Measurements from ENCODE around the gene SIRT7. TPM values are rescaled to one million over a fixed set of nuclear protein-coding genes. Genes with fewer than 3 reads are reported as not detected.

Gene SIRT7
- total RNA-seq, 1 donor from 2014 or later: 32.8 TPM

GRCh38 chr17:81928544-81929252 lies 10.7 kb upstream of the SIRT7 start:
- peak overlapping the region; percentile 56 for H3K27ac ChIP-seq
- intact Hi-C loops (cut with DNase I): no loop called here

DNA sequence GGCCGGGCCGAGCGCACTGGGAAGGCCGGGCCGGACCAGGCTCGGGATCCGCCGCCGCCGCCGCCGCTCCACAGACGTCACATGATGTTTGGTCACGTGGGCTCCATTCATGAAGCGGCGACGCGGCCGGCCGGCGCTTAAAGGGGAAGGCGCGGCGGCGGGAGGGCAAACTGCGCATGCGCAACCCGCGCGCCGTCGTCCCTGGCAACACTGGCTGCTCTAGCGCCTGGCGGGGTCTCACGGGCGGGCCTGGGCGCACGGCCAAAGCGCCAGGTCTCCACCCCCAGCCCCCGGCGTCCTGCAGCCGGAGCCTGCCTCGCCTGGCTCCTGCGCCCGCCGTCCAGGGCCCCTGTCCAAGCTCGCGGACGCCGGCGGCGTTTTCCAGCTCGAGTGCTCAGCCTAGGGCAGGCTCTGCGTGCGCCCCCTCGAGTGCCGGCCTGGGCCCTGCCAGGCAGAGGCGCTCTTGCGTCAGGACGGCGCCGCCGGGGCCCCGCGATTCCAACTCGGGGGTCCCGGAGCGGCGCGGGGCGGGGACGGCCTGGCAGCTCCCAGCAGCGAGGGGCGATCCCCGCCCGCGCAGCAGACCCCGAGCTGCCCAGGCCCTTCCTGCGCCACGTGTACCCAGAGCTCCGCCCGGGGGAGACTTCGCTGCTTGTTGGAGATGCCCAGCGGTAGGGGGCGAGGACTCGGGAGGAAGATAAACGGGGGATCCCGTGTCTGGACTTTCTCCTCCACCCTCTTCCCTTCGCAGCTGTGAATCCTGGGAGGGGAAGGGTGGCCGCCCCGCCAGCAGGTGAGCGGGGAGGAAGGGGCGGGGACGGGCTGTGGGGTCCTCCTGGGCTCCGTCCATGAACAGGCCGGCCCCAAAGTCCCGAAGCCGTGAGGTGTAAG lies 9.9 kb upstream of the SIRT7 start, which contains the start of gene MAFG:
Gene MAFG (minus strand): TSS at position 83 of the 891 bp plus-strand sequence. CDS start 4,550 bp downstream, outside the sequence.
- ATAC-seq: peak; percentile 70 to 71
- TF ChIP-seq CTCF (IDR thresholded peaks at IDR 0.05): peak; percentile 43

More at GRCh38 chr17:81928544-81929252, 10.7 kb upstream of the SIRT7 start:
- no peak for DNase-seq
- Histone ChIP-seq H3K36me3 (no peaks in the 10 kb centered on the region), H3K27me3 (ENCODE audit: low read depth) (peaks cover 13% of the 10 kb centered on the region), H3K4me3 (peak overlapping the region; percentile 94), H3K9me3 (no peaks in the 10 kb centered on the region), H3K4me1 (peaks cover 37% of the 10 kb centered on the region)
- ATAC-seq: peak in 1 of 2 donors; percentile 0
- TF ChIP-seq CTCF (IDR thresholded peaks at IDR 0.05): no peak

DNA sequence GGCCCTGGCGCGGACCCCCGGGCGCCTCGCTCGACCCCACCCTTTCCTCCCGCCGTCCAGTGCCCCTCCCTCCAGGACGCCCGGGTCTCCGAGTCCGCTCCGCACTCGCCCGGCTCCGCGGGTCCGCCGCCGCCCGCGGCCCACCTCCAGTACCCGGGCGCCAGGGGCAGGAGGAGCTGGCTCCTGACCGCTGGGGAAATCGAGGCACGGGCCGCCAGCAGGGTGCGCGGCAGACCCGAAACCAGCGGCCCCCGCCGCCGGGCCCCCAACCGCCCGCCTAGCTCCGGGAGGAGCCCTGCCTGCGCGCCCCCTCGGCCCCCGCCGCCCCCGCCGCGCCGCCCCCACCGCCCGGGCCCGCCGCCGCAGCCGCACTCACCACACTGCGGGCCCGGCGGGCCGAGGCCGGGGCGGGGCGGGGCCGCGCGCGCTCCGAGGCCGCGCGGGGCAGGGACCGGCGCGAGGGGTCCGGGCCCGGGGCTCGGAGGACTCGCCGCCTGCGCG lies 9.2 kb upstream of the SIRT7 start:
- no peak for ATAC-seq
- peaks cover 51% of the 10 kb centered on the region for H3K4me1 ChIP-seq

More for the DNA sequence above, 9.9 kb upstream of the SIRT7 start, which contains the start of gene MAFG:
- Histone ChIP-seq H3K27me3 (ENCODE audit: low read depth) (peaks cover 13% of the 10 kb centered on the region), H3K4me1 (peaks cover 44% of the 10 kb centered on the region), H3K36me3 (peaks cover under 1% of the 10 kb centered on the region), H3K4me3 (peak within 1 kb of the TSS; percentile 94), H3K27ac (peak within 1 kb of the TSS; percentile 93), H3K9me3 (no peaks in the 10 kb centered on the region)
- intact Hi-C loops (cut with DNase I): no loop called here
- peak; percentile 94 for DNase-seq

DNA sequence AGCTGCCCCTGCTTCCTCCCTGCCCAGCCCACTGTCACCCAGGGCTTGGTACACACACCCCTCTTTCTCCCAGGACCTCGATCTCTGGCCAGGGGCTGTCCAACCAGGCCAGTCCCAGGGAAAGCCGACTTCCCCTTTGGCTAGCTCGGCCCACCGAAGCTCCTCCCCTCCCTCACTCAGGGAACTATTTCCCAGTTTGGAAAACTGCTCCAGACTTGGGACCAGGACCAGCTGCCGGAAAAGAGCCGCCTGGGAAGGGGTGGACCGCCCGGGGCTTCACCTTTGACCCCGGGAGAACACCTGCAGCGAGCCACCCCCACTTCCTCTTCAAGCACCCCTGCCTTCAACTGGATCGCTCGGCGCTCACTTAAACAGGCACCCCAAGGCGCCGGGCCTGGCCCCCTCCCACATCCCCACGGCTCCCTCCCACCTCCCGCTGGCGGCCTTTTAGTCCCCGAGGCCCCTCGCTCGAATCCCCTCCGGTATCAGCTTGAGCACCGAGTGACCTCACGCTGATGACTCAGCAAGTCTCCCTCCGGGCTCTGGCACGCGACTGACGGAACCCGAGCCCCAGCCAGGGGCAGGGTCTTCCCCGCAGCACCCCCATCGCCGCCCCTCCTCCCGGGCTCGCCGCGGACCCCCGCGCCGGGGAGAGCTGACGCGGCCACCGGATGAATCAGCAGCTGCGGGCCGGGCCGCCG lies 8.6 kb upstream of the SIRT7 start:
- DNase-seq (peak; percentile 85), ATAC-seq (peak; percentile 65 to 66)
- Histone ChIP-seq H3K36me3 (peaks cover 14% of the 10 kb centered on the region), H3K4me1 (peaks cover 57% of the 10 kb centered on the region), H3K27ac (peak overlapping the region; percentile 93), H3K9me3 (no peaks in the 10 kb centered on the region), H3K27me3 (ENCODE audit: low read depth) (peaks cover 13% of the 10 kb centered on the region), H3K4me3 (peak overlapping the region; percentile 94)
- no peak for TF ChIP-seq CTCF (IDR thresholded peaks at IDR 0.05)
- intact Hi-C loops (cut with DNase I): no loop called here

More for the DNA sequence above, 9.2 kb upstream of the SIRT7 start:
- H3K27me3 ChIP-seq (ENCODE audit: low read depth): peaks cover 13% of the 10 kb centered on the region
- TF ChIP-seq CTCF (IDR thresholded peaks at IDR 0.05): no peak
- intact Hi-C loops (cut with DNase I): no loop called here
- H3K36me3 ChIP-seq: peaks cover 8% of the 10 kb centered on the region
- peak overlapping the region; percentile 94 for H3K4me3 ChIP-seq
- no peaks in the 10 kb centered on the region for H3K9me3 ChIP-seq
- peak overlapping the region; percentile 93 for H3K27ac ChIP-seq
- DNase-seq: no peak
